HepG2 (cell line): Measurements from ENCODE around the gene MOSPD2. TPM values are rescaled to one million over a fixed set of nuclear protein-coding genes. Genes with fewer than 3 reads are reported as not detected.

ENCODE experiments used
- ATAC-seq: fragments of 200-7000 bp; cut with Tn5 transposase; 3 replicates; pipeline ENCODE4 v1.9.1; 2020; ENCODE audit warnings: mild to moderate bottlenecking, moderate library complexity
- BruUV-seq: library from RNA; stranded (reverse); fragments of 400-500 nt; replicated peaks from 2 replicates; lab custom pipeline; 2021; lab: Mats Ljungman, UMichigan
- CTCF ChIA-PET: fragments of 300-600 bp; formaldehyde crosslinking; extraction: SDS; loops from one replicate; lab custom pipeline; 2021; ENCODE audit warnings: low total read pairs, inconsistent platforms, low intra/inter-chr PET ratio; lab: Yijun Ruan, JAX
- POLR2A ChIA-PET: fragments of 350-600 bp; sonication (Branson Sonifier 250); formaldehyde crosslinking; loops from one replicate; lab custom pipeline; 2020; ENCODE audit warnings: antibody characterized with exemption, inconsistent platforms; lab: Yijun Ruan, JAX
- DNase-seq: peaks from one replicate; pipeline ENCODE4 v3.0.0-alpha.2; 2015; ENCODE audit warnings: low spot score
- FAIRE-seq: peaks from 3 replicates; lab custom pipeline; 2011; peaks lifted over from hg19 to GRCh38; lab: Jason Lieb, UNC
- H2AFZ ChIP-seq: one replicate; pipeline ENCODE4 v1.6.1; 2011; ENCODE audit warnings: low read length, inconsistent platforms
- H3K27ac ChIP-seq: fragments of 300-600 bp; 3 replicates; pipeline ENCODE4 v1.8.0; 2011; ENCODE audit warnings: mixed run types, mild to moderate bottlenecking, mixed read lengths, low read length, inconsistent platforms; ENCODE audit not compliant: insufficient read depth; ENCODE audit errors: extremely low read length
- H3K27me3 ChIP-seq, 2 experiments: fragments of 200-600 bp in 1 of 2; 2 replicates in 1 of 2; 3 replicates in 1 of 2; pipeline versions ENCODE4 v1.6.0 to v1.8.0; 2011; ENCODE audit warnings: low read length in 2 of 2, mild to moderate bottlenecking in 2 of 2, moderate library complexity in 2 of 2, inconsistent platforms in 1 of 2; ENCODE audit not compliant: insufficient read depth in 2 of 2, control insufficient read depth in 1 of 2
- H3K36me3 ChIP-seq, 2 experiments: fragments of 200-600 bp in 1 of 2; replicated peaks in 1 of 2; 2 replicates in 1 of 2; 3 replicates in 1 of 2; pipeline versions ENCODE4 v1.5.1 to v1.8.0; 2011; ENCODE audit warnings: low read length in 2 of 2, inconsistent platforms in 1 of 2; ENCODE audit not compliant: insufficient read depth in 2 of 2, control insufficient read depth in 1 of 2
- H3K4me1 ChIP-seq: 2 replicates; pipeline ENCODE4 v1.5.1; 2012; ENCODE audit warnings: low read length, inconsistent platforms; ENCODE audit not compliant: insufficient read depth
- H3K4me2 ChIP-seq: 2 replicates; pipeline ENCODE4 v1.6.0; 2011; ENCODE audit warnings: low read depth, low read length, inconsistent platforms
- H3K4me3 ChIP-seq, 3 experiments: fragments of 200-600 bp in 1 of 3; sonication (generic), shearing (Covaris generic) in 1 of 3; replicated peaks in 1 of 3; 2 replicates each; pipeline ENCODE4 v1.5.1; 2011 to 2016; ENCODE audit warnings: low read length in 3 of 3, inconsistent platforms in 2 of 3, low read depth in 2 of 3, mild to moderate bottlenecking in 2 of 3, control low read depth in 1 of 3, mixed read lengths in 1 of 3; ENCODE audit not compliant: insufficient read depth in 1 of 3
- H3K79me2 ChIP-seq: one replicate; pipeline ENCODE4 v1.6.1; 2011; ENCODE audit warnings: low read length, inconsistent platforms; ENCODE audit not compliant: insufficient read depth
- H3K9ac ChIP-seq: 2 replicates; pipeline ENCODE4 v1.6.0; 2011; ENCODE audit warnings: mild to moderate bottlenecking, low read depth, low read length, inconsistent platforms; ENCODE audit not compliant: insufficient read depth
- H3K9me3 ChIP-seq: 2 replicates; pipeline ENCODE4 v1.5.1; 2012; ENCODE audit warnings: mild to moderate bottlenecking, low read length
- H4K20me1 ChIP-seq: 2 replicates; pipeline ENCODE4 v1.6.0; 2011; ENCODE audit warnings: inconsistent platforms, mild to moderate bottlenecking, low read length, moderate library complexity; ENCODE audit not compliant: insufficient read depth
- HOXD1 ChIP-seq: sonication (generic); formaldehyde crosslinking; IDR thresholded peaks from 2 replicates; pipeline ENCODE4 v1.5.0; 2020; ENCODE audit warnings: missing genetic modification reagents
- KDM4B ChIP-seq: sonication (generic); formaldehyde crosslinking; IDR thresholded peaks from 2 replicates; pipeline ENCODE4 v1.4.0; 2020; ENCODE audit warnings: missing genetic modification reagents
- MTF2 ChIP-seq: sonication (generic); formaldehyde crosslinking; IDR thresholded peaks from 2 replicates; pipeline ENCODE4 v1.5.0; 2020; ENCODE audit warnings: missing genetic modification reagents, borderline replicate concordance
- NFYB ChIP-seq: sonication (generic); formaldehyde crosslinking; IDR thresholded peaks from 2 replicates; pipeline ENCODE4 v1.4.0; 2020; ENCODE audit warnings: missing genetic modification reagents
- REL ChIP-seq: sonication (generic); formaldehyde crosslinking; conservative IDR thresholded peaks from 2 replicates; pipeline ENCODE4 v1.8.0; 2022; ENCODE audit warnings: mild to moderate bottlenecking, missing genetic modification reagents, moderate library complexity
- SP5 ChIP-seq: IDR thresholded peaks from 2 replicates; pipeline ENCODE4 v1.6.1; 2016; ENCODE audit warnings: low read depth, borderline replicate concordance
- ZNF383 ChIP-seq: sonication (generic); formaldehyde crosslinking; IDR thresholded peaks from 2 replicates; pipeline ENCODE4 v1.4.0; 2020; ENCODE audit warnings: missing genetic modification reagents, mild to moderate bottlenecking, borderline replicate concordance
- ZNF446 ChIP-seq: sonication (generic); formaldehyde crosslinking; IDR thresholded peaks from 2 replicates; pipeline ENCODE4 v1.5.0; 2020; ENCODE audit warnings: mild to moderate bottlenecking, missing genetic modification reagents
- ZNF891 ChIP-seq: sonication (generic); formaldehyde crosslinking; IDR thresholded peaks from 2 replicates; pipeline ENCODE4 v1.5.0; 2020; ENCODE audit warnings: mild to moderate bottlenecking, missing genetic modification reagents
- WGBS: methylation state at CpG from one replicate; pipeline ENCODE4 v1.1.6; 2017; ENCODE audit warnings: low lambda C conversion rate; 5-methylcytosine and 5-hydroxymethylcytosine counted together
- in situ Hi-C: cut with HindIII; loops from 2 replicates; pipeline ENCODE4 v1.10.0; 2017; ENCODE audit warnings: low pct_unique_long_range_greater_than_20kb; ENCODE audit not compliant: extremely low pct_ligation_motif_present
- intact Hi-C: fragments of 100-400 bp; cut with micrococcal nuclease; formaldehyde crosslinking; loops from one replicate; pipeline ENCODE4 v1.10.0; 2022; ENCODE audit not compliant: unreplicated experiment
- polyA plus RNA-seq, 8 experiments: library from polyadenylated mRNA; depleted of rRNA in 3 of 8; stranded (reverse) in 7 of 8; unstranded in 1 of 8; fragments of >200 nt; fragmentation: Illumina TruSeq in 4 of 8; extraction: Trizol in 4 of 8; gene quantifications; 2 replicates each; pipeline versions ENCODE4 v1.2.1 to v1.2.3, GENCODE V29; 2011 to 2016; ENCODE audit warnings: low read depth in 4 of 8, missing spikeins in 1 of 8, mixed read lengths in 1 of 8; ENCODE audit not compliant: insufficient read depth in 1 of 8
- total RNA-seq, 5 experiments: library from RNA; depleted of rRNA; stranded (reverse); fragments of >200 nt; fragmentation: Illumina TruSeq; extraction: Trizol; gene quantifications; 2 replicates each; pipeline ENCODE4 v1.2.3, GENCODE V29; 2016; ENCODE audit warnings: low read depth in 1 of 5
- TF ChIP-seq, protein P1 (sequence below): IDR thresholded peaks from 2 replicates; pipeline ENCODE4 v1.6.1; 2016; ENCODE audit warnings: mild to moderate bottlenecking, missing biosample characterization, missing genetic modification reagents
- TF ChIP-seq, protein P2 (sequence below): sonication (generic); formaldehyde crosslinking; IDR thresholded peaks from 2 replicates; pipeline ENCODE4; 2020; ENCODE audit warnings: missing genetic modification reagents, mild to moderate bottlenecking, borderline replicate concordance
- TF ChIP-seq, protein P3 (sequence below): sonication (generic); formaldehyde crosslinking; IDR thresholded peaks from 2 replicates; pipeline ENCODE4 v1.5.0; 2020; ENCODE audit warnings: missing genetic modification reagents

The MOSPD2 gene
- total and polyA plus RNA-seq, 2 of the 13 experiments (the other 11 are each of a cell fraction or from before 2014, with no cell fraction given): 4.8 to 7.0 TPM

DNA sequence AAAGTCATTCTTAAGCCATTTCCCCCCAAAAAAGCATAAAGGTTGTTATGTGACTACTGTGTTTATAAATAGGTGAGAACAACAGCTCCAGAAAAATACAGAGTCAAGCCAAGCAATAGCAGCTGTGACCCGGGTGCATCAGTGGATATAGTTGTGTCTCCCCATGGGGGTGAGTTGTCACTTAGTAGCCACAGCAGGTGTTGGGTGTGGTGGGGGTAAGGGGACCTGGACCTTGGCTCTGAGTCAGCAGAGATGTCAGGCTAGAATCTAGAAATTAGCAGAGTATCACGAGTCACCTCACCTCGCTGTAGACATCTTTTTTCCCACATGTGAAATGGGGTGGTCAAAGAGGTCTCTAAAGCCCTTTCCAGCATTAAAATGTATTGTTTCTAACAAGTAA is 42.4 kb downstream of the MOSPD2 start (continued):
- TF ChIP-seq, protein P1, sequence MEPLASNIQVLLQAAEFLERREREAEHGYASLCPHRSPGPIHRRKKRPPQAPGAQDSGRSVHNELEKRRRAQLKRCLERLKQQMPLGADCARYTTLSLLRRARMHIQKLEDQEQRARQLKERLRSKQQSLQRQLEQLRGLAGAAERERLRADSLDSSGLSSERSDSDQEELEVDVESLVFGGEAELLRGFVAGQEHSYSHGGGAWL: no peak
- TF ChIP-seq ZNF446 (CRISPR knock-in tag): no peak
- TF ChIP-seq HOXD1 (CRISPR knock-in tag): no peak

DNA sequence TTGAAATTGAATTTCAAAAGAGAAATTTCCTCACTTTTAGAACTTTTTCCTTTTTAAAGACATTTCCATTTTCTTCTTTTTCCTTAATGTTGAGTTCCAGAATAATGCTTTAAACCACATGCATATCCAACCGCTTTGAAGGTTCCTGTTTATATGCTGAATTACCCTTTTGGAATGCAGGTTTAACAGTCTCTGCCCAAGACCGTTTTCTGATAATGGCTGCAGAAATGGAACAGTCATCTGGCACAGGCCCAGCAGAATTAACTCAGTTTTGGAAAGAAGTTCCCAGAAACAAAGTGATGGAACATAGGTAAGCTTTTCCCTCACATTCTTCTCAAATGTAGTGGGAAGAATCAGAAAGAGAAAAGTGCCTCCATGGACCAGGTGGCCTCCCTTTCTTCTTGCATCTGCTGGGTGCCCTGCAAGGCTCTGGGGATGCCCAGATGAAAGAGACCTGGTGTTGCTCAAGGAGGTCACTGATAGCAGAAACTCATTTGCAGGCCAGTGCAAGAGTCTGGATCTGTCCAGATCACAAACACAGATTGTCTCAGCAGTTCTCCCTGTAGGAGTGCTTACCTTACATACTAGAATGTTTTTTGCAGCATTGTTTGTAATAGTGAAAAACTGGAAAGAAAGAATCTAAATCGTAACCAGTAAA is 42.9 kb downstream of the MOSPD2 start:
- Histone ChIP-seq H3K9ac (no peak overlapping the region), H2AFZ (no peak overlapping the region), H3K36me3 (peaks cover 2 to 11% of the 10 kb centered on the region in 2 experiments; a peak in 3 of 5 replicates), H4K20me1 (no peaks in the 10 kb centered on the region), H3K27ac (no peak overlapping the region), H3K4me2 (no peak overlapping the region), H3K4me1 (no peaks in the 10 kb centered on the region)
- intact Hi-C loops: no loop called here
- ATAC-seq: no peak
- WGBS: 96% methylated on average over 3 of the region's 3 CpGs
- POLR2A ChIA-PET: no interaction called here
- TF ChIP-seq, protein P2, sequence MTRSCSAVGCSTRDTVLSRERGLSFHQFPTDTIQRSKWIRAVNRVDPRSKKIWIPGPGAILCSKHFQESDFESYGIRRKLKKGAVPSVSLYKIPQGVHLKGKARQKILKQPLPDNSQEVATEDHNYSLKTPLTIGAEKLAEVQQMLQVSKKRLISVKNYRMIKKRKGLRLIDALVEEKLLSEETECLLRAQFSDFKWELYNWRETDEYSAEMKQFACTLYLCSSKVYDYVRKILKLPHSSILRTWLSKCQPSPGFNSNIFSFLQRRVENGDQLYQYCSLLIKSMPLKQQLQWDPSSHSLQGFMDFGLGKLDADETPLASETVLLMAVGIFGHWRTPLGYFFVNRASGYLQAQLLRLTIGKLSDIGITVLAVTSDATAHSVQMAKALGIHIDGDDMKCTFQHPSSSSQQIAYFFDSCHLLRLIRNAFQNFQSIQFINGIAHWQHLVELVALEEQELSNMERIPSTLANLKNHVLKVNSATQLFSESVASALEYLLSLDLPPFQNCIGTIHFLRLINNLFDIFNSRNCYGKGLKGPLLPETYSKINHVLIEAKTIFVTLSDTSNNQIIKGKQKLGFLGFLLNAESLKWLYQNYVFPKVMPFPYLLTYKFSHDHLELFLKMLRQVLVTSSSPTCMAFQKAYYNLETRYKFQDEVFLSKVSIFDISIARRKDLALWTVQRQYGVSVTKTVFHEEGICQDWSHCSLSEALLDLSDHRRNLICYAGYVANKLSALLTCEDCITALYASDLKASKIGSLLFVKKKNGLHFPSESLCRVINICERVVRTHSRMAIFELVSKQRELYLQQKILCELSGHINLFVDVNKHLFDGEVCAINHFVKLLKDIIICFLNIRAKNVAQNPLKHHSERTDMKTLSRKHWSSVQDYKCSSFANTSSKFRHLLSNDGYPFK (CRISPR knock-in tag): no peak
- TF ChIP-seq MTF2 (CRISPR knock-in tag) (no peak), ZNF891 (CRISPR knock-in tag) (no peak), SP5 (CRISPR knock-in tag) (no peak), REL (no peak), NFYB (CRISPR knock-in tag) (no peak), KDM4B (no peak), ZNF383 (CRISPR knock-in tag) (no peak)
- TF ChIP-seq, protein P3, sequence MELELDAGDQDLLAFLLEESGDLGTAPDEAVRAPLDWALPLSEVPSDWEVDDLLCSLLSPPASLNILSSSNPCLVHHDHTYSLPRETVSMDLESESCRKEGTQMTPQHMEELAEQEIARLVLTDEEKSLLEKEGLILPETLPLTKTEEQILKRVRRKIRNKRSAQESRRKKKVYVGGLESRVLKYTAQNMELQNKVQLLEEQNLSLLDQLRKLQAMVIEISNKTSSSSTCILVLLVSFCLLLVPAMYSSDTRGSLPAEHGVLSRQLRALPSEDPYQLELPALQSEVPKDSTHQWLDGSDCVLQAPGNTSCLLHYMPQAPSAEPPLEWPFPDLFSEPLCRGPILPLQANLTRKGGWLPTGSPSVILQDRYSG (CRISPR knock-in tag): no peak
- TF ChIP-seq, all 625 proteins: peak for 0
- BruUV-seq: no TSS peak
- no peak overlapping the region for H3K4me3 ChIP-seq
- no peaks in the 10 kb centered on the region for H3K9me3 ChIP-seq
- DNase-seq (no peak), FAIRE-seq (no peak)
- in situ Hi-C loops: no loop called here
- no peaks in the 10 kb centered on the region for H3K79me2 ChIP-seq
- CTCF ChIA-PET: no interaction called here
- H3K27me3 ChIP-seq: no peaks in the 10 kb centered on the region
